CD4-positive, alpha-beta memory T cell (primary cell): ENCODE data around the gene ZNF516. TPM values are rescaled to one million over a fixed set of nuclear protein-coding genes. Genes with fewer than 3 reads are reported as not detected.

ENCODE experiments used
- CTCF ChIA-PET: fragments of 350-600 bp; sonication (Branson Sonifier 250); formaldehyde crosslinking; loops from one replicate; lab custom pipeline; 2021; ENCODE audit warnings: inconsistent platforms; ENCODE audit not compliant: partially characterized antibody; lab: Charles Lee
- POLR2A ChIA-PET: fragments of 350-600 bp; sonication (Branson Sonifier 250); formaldehyde crosslinking; loops from one replicate; lab custom pipeline; 2021; ENCODE audit not compliant: partially characterized antibody; lab: Charles Lee
- DNase-seq, 5 donors: peaks; one replicate each; pipeline versions ENCODE4 v3.0.0 to v3.0.0-alpha.2; 2020 to 2022; ENCODE audit warnings: mixed read lengths in 1 of 5
- H3K27ac ChIP-seq: one replicate; pipeline ENCODE4 v1.7.0; 2013; ENCODE audit warnings: low read depth, low read length
- H3K27me3 ChIP-seq: 2 replicates; pipeline ENCODE4 v1.7.0; 2013; ENCODE audit warnings: mild to moderate bottlenecking, low read length, moderate library complexity; ENCODE audit not compliant: insufficient read depth
- H3K36me3 ChIP-seq: 2 replicates; pipeline ENCODE4 v1.7.0; 2013; ENCODE audit warnings: mild to moderate bottlenecking, low read length, moderate library complexity; ENCODE audit not compliant: insufficient read depth
- H3K4me1 ChIP-seq: 2 replicates; pipeline ENCODE4 v1.7.0; 2013; ENCODE audit warnings: mild to moderate bottlenecking, low read length, moderate library complexity; ENCODE audit not compliant: insufficient read depth
- H3K4me3 ChIP-seq, 2 donors: one replicate each; pipeline ENCODE4 v1.7.0; 2013; ENCODE audit warnings: low read length in 2 of 2, mild to moderate bottlenecking in 1 of 2
- H3K9me3 ChIP-seq, 2 donors: one replicate each; pipeline ENCODE4 v1.7.0; 2013; ENCODE audit warnings: low read length in 2 of 2, control low read depth in 1 of 2; ENCODE audit not compliant: control insufficient read depth in 1 of 2
- H3K27ac Mint-ChIP-seq, 7 donors: one replicate each; pipeline ENCODE4 v1.8.0; 2020 to 2021; ENCODE audit warnings: mixed read lengths in 7 of 7, mild to moderate bottlenecking in 6 of 7, inconsistent platforms in 3 of 7, moderate library complexity in 3 of 7
- H3K27me3 Mint-ChIP-seq, 2 donors: one replicate each; pipeline ENCODE4 v1.8.0; 2020 to 2021; ENCODE audit warnings: mixed read lengths in 2 of 2
- H3K36me3 Mint-ChIP-seq, 2 donors: one replicate each; pipeline ENCODE4 v1.8.0; 2020 to 2021; ENCODE audit warnings: mixed read lengths in 2 of 2, inconsistent platforms in 1 of 2, mild to moderate bottlenecking in 1 of 2
- H3K4me1 Mint-ChIP-seq, 4 donors: one replicate each; pipeline ENCODE4 v1.8.0; 2020 to 2021; ENCODE audit warnings: mixed read lengths in 4 of 4, mild to moderate bottlenecking in 1 of 4
- H3K4me3 Mint-ChIP-seq, 8 donors: one replicate each; pipeline ENCODE4 v1.8.0; 2020 to 2021; ENCODE audit warnings: mixed read lengths in 8 of 8, mild to moderate bottlenecking in 7 of 8, moderate library complexity in 6 of 8, inconsistent platforms in 3 of 8
- H3K9me3 Mint-ChIP-seq, 8 donors: one replicate each; pipeline ENCODE4 v1.8.0; 2020 to 2021; ENCODE audit warnings: mixed read lengths in 8 of 8, mild to moderate bottlenecking in 5 of 8, inconsistent platforms in 3 of 8, moderate library complexity in 1 of 8
- intact Hi-C: fragments of 100-400 bp; cut with micrococcal nuclease; formaldehyde crosslinking; loops from one replicate; pipeline ENCODE4 v1.15.1; 2023
- polyA plus RNA-seq, 2 donors: library from polyadenylated mRNA; unstranded; fragments of 300-500 nt; fragmentation: Illumina TruSeq; gene quantifications; one replicate each; pipeline ENCODE4 v1.2.3, GENCODE V29; 2021
- total RNA-seq, 2 experiments: library from RNA; stranded (reverse); gene quantifications; one replicate each; pipeline ENCODE4 v1.2.3, GENCODE V29; 2021

ZNF516 gene
- total and polyA plus RNA-seq, 4 experiments from 2014 or later, result 0.25 to 9.9 (median 4.9) TPM

GRCh38 chr18:76521417-76522121 lies 26.5 kb upstream of the ZNF516 start:
- H3K27ac Mint-ChIP-seq, result no peak overlapping the region
- no peaks in the 10 kb centered on the region for H3K9me3 ChIP-seq
- no peaks in the 10 kb centered on the region for H3K9me3 Mint-ChIP-seq
- ChIA-PET POLR2A (no interaction called here), CTCF (no interaction called here)
- H3K4me1 Mint-ChIP-seq, result peaks cover 7 to 21% (median 9%) of the 10 kb centered on the region in 4 donors
- peaks cover 30 to 34% of the 10 kb centered on the region in 2 donors for H3K27me3 Mint-ChIP-seq
- no peak overlapping the region for H3K27ac ChIP-seq
- H3K27me3 ChIP-seq, result peaks cover 7% of the 10 kb centered on the region
- H3K4me3 ChIP-seq, result no peak overlapping the region
- no peak for DNase-seq
- no peaks in the 10 kb centered on the region for H3K36me3 ChIP-seq
- intact Hi-C loops, result no loop called here
- H3K36me3 Mint-ChIP-seq, result no peaks in the 10 kb centered on the region
- peaks cover 4% of the 10 kb centered on the region for H3K4me1 ChIP-seq
- no peak overlapping the region for H3K4me3 Mint-ChIP-seq

GRCh38 chr18:76518860-76519538 lies 24.0 kb upstream of the ZNF516 start:
- Histone ChIP-seq H3K36me3 (no peaks in the 10 kb centered on the region), H3K27me3 (no peaks in the 10 kb centered on the region), H3K4me3 (no peak overlapping the region), H3K9me3 (no peaks in the 10 kb centered on the region), H3K4me1 (peaks cover 4% of the 10 kb centered on the region), H3K27ac (no peak overlapping the region)
- Mint-ChIP-seq H3K27ac (no peak overlapping the region), H3K36me3 (no peaks in the 10 kb centered on the region), H3K9me3 (no peaks in the 10 kb centered on the region), H3K4me1 (peaks cover 5 to 21% (median 8%) of the 10 kb centered on the region in 4 donors), H3K27me3 (peaks cover 29 to 31% of the 10 kb centered on the region in 2 donors), H3K4me3 (peak overlapping the region in 6 of 8 donors; percentile 40 to 78 (median 66))
- POLR2A ChIA-PET, result interaction anchor here (0.5 kb wide), 1 partner anchor 9 kb away, joined by 3 read pairs; no protein-coding TSS in a partner anchor
- DNase-seq, result no peak
- CTCF ChIA-PET, result no interaction called here
- intact Hi-C loops, result no loop called here

GRCh38 chr18:76518123-76518859 lies 23.2 kb upstream of the ZNF516 start:
- intact Hi-C loops, result no loop called here

GRCh38 chr18:76515576-76515975 lies 20.5 kb upstream of the ZNF516 start:
- no peak overlapping the region for H3K4me3 ChIP-seq
- H3K4me3 Mint-ChIP-seq, result no peak overlapping the region
- POLR2A ChIA-PET, result no interaction called here
- H3K27me3 ChIP-seq, result no peaks in the 10 kb centered on the region
- no peaks in the 10 kb centered on the region for H3K9me3 ChIP-seq
- H3K36me3 ChIP-seq, result no peaks in the 10 kb centered on the region
- H3K27me3 Mint-ChIP-seq, result peaks cover 27 to 32% of the 10 kb centered on the region in 2 donors
- H3K4me1 ChIP-seq, result peaks cover 4% of the 10 kb centered on the region
- no peak overlapping the region for H3K27ac Mint-ChIP-seq
- H3K36me3 Mint-ChIP-seq, result no peaks in the 10 kb centered on the region
- H3K27ac ChIP-seq, result no peak overlapping the region
- peaks cover 5 to 21% (median 8%) of the 10 kb centered on the region in 4 donors for H3K4me1 Mint-ChIP-seq
- H3K9me3 Mint-ChIP-seq, result no peaks in the 10 kb centered on the region
- CTCF ChIA-PET, result no interaction called here
- no peak for DNase-seq
- intact Hi-C loops, result no loop called here

More at GRCh38 chr18:76518123-76518859, 23.2 kb upstream of the ZNF516 start:
- peak overlapping the region; percentile 17 to 78 (median 62) for H3K4me3 Mint-ChIP-seq
- Histone ChIP-seq H3K4me3 (no peak overlapping the region), H3K27ac (no peak overlapping the region), H3K9me3 (no peaks in the 10 kb centered on the region), H3K4me1 (peaks cover 4% of the 10 kb centered on the region), H3K27me3 (no peaks in the 10 kb centered on the region), H3K36me3 (no peaks in the 10 kb centered on the region)
- peaks cover 5 to 21% (median 8%) of the 10 kb centered on the region in 4 donors for H3K4me1 Mint-ChIP-seq
- H3K36me3 Mint-ChIP-seq, result no peaks in the 10 kb centered on the region
- H3K27me3 Mint-ChIP-seq, result peaks cover 27 to 33% of the 10 kb centered on the region in 2 donors
- ChIA-PET POLR2A (interaction anchor here (0.6 kb wide), 1 partner anchor 203 kb away, joined by 3 read pairs; no protein-coding TSS in a partner anchor), CTCF (interaction anchor here (0.7 kb wide), 1 partner anchor 214 kb away, joined by 3 read pairs; no protein-coding TSS in a partner anchor)
- H3K27ac Mint-ChIP-seq, result peak overlapping the region in 1 of 7 donors; percentile 22
- no peaks in the 10 kb centered on the region for H3K9me3 Mint-ChIP-seq
- DNase-seq, result no peak

GRCh38 chr18:76514573-76514972 lies 19.5 kb upstream of the ZNF516 start:
- Mint-ChIP-seq H3K4me3 (no peak overlapping the region), H3K27me3 (peaks cover 25 to 32% of the 10 kb centered on the region in 2 donors), H3K4me1 (peaks cover 5 to 21% (median 8%) of the 10 kb centered on the region in 4 donors), H3K9me3 (no peaks in the 10 kb centered on the region), H3K27ac (no peak overlapping the region), H3K36me3 (no peaks in the 10 kb centered on the region)
- H3K27me3 ChIP-seq, result no peaks in the 10 kb centered on the region
- H3K27ac ChIP-seq, result no peak overlapping the region
- ChIA-PET POLR2A (no interaction called here), CTCF (no interaction called here)
- peaks cover 4% of the 10 kb centered on the region for H3K4me1 ChIP-seq
- intact Hi-C loops, result no loop called here
- H3K9me3 ChIP-seq, result no peaks in the 10 kb centered on the region
- no peak for DNase-seq
- H3K4me3 ChIP-seq, result no peak overlapping the region
- H3K36me3 ChIP-seq, result no peaks in the 10 kb centered on the region

GRCh38 chr18:76507830-76508385 lies 12.9 kb upstream of the ZNF516 start:
- DNase-seq, result no peak
- H3K36me3 ChIP-seq, result no peaks in the 10 kb centered on the region
- Mint-ChIP-seq H3K27me3 (peaks cover 1 to 6% of the 10 kb centered on the region in 2 donors), H3K9me3 (no peaks in the 10 kb centered on the region), H3K27ac (no peak overlapping the region), H3K4me3 (no peak overlapping the region), H3K36me3 (no peaks in the 10 kb centered on the region), H3K4me1 (no peaks in the 10 kb centered on the region)
- intact Hi-C loops, result no loop called here
- H3K9me3 ChIP-seq, result no peaks in the 10 kb centered on the region
- CTCF ChIA-PET, result no interaction called here
- H3K4me3 ChIP-seq, result no peak overlapping the region
- no peak overlapping the region for H3K27ac ChIP-seq
- H3K27me3 ChIP-seq, result no peaks in the 10 kb centered on the region
- H3K4me1 ChIP-seq, result no peaks in the 10 kb centered on the region
- POLR2A ChIA-PET, result no interaction called here
